Spleen (tissue), 11 donors: ENCODE data around the gene SULT1C2. TPM values are rescaled to one million over a fixed set of nuclear protein-coding genes. Genes with fewer than 3 reads are reported as not detected.

Experiments used
- DNase-seq: peaks from one replicate; pipeline ENCODE4 v3.0.0-alpha.2; 2020
- H3K27ac ChIP-seq, 8 donors: fragments of 200-600 bp; sonication (generic) in 7 of 8; 1 replicate in 4 of 8; 2 replicates in 4 of 8; pipeline versions ENCODE4 v1.5.0 to v1.8.0; 2016 to 2021; ENCODE audit warnings: inconsistent platforms in 4 of 8, mild to moderate bottlenecking in 4 of 8, moderate library complexity in 1 of 8
- H3K27me3 ChIP-seq, 7 donors: fragments of 200-600 bp; sonication (generic) in 6 of 7; replicated peaks in 1 of 7; 1 replicate in 4 of 7; 2 replicates in 3 of 7; pipeline versions ENCODE4 v1.5.0 to v1.8.0; 2016 to 2021; ENCODE audit warnings: inconsistent platforms in 3 of 7, mild to moderate bottlenecking in 1 of 7
- H3K36me3 ChIP-seq, 6 donors: fragments of 200-600 bp; sonication (generic) in 5 of 6; 1 replicate in 4 of 6; 2 replicates in 2 of 6; pipeline versions ENCODE4 v1.5.0 to v1.8.0; 2016 to 2021; ENCODE audit warnings: inconsistent platforms in 2 of 6
- H3K4me1 ChIP-seq, 6 donors: fragments of 200-600 bp; sonication (generic) in 5 of 6; 1 replicate in 3 of 6; 2 replicates in 3 of 6; pipeline versions ENCODE4 v1.5.0 to v1.8.0; 2016 to 2021; ENCODE audit warnings: inconsistent platforms in 3 of 6
- H3K4me3 ChIP-seq, 8 donors: fragments of 200-600 bp; sonication (generic) in 7 of 8; 1 replicate in 4 of 8; 2 replicates in 4 of 8; pipeline versions ENCODE4 v1.5.0 to v1.8.0; 2016 to 2021; ENCODE audit warnings: inconsistent platforms in 4 of 8, mild to moderate bottlenecking in 4 of 8, moderate library complexity in 2 of 8
- H3K9me3 ChIP-seq, 8 donors: fragments of 200-600 bp; sonication (generic) in 7 of 8; 1 replicate in 4 of 8; 2 replicates in 4 of 8; pipeline versions ENCODE4 v1.5.0 to v1.8.0; 2016 to 2021; ENCODE audit warnings: inconsistent platforms in 4 of 8
- CTCF ChIP-seq, 11 experiments: fragments of 200-600 bp in 7 of 11; fragments of 450-650 bp in 4 of 11; sonication (generic) in 4 of 11; IDR thresholded peaks in 8 of 11; conservative IDR thresholded peaks in 3 of 11; 1 replicate in 7 of 11; 2 replicates in 4 of 11; pipeline versions ENCODE4 v1.4.0 to v1.8.0; 2016 to 2021; ENCODE audit warnings: antibody characterized with exemption in 11 of 11, inconsistent platforms in 4 of 11, mild to moderate bottlenecking in 1 of 11
- POLR2A ChIP-seq, 3 donors: fragments of 450-650 bp; IDR thresholded peaks; one replicate each; pipeline ENCODE4 v1.5.1; 2017; ENCODE audit warnings: antibody characterized with exemption in 3 of 3, mild to moderate bottlenecking in 1 of 3
- POLR2AphosphoS5 ChIP-seq, 3 donors: sonication (generic); formaldehyde crosslinking; IDR thresholded peaks; one replicate each; pipeline ENCODE4 v1.5.1; 2017; ENCODE audit warnings: antibody characterized with exemption in 3 of 3
- WGBS, 5 donors: extraction: QIAGEN DNeasy Blood & Tissue Kit in 3 of 5; methylation state at CpG; one replicate each; pipeline versions ENCODE4 v1.1.5 to v1.1.7; 2013 to 2018; 5-methylcytosine and 5-hydroxymethylcytosine counted together
- intact Hi-C: fragments of 100-400 bp; cut with DNase I; formaldehyde crosslinking; loops from one replicate; pipeline ENCODE4 v1.15.0; 2023; ENCODE audit warnings: low total_unique reads
- polyA plus RNA-seq, 3 donors: library from polyadenylated mRNA; stranded (reverse); fragments of 200-250 nt; gene quantifications; one replicate each; pipeline ENCODE4 v1.2.1, GENCODE V29; 2013
- total RNA-seq, 7 donors: library from RNA; depleted of rRNA in 3 of 7; stranded (reverse); fragments of >200 nt in 3 of 7; fragmentation: NEBNext Ultra II Directional in 4 of 7; extraction: Animal tissue kit (Norgen Biotek cat#: 25700) in 4 of 7; gene quantifications; one replicate each; pipeline versions ENCODE4 v1.1.0 to v1.2.1, GENCODE V29; 2016 to 2021
- donor health status: healthy with polysubstance abuse.
- donor health status: DM: no; HTN: no; CAD: no; lungs with moderate emphysema.
- donor health status: DM: no; HTN: no; CAD: no.
- donor health status: Bipolar disorder and iron deficiency.
- donor health status: healthy.
- donor health status: DM: no; HTN: no; CAD: no.
- donor health status: DM: yes; HTN: yes; CAD: no.

SULT1C2 gene
- total and polyA plus RNA-seq, 10 donors: 0.17 to 2.7 (median 0.83) TPM; not detected in 1

GRCh38 chr2:108260773-108261172, 27.9 kb upstream of the SULT1C2 start:
- DNase-seq: no peak
- TF ChIP-seq CTCF (IDR thresholded peaks at IDR 0.05 in 8 of 11, conservative IDR thresholded peaks at IDR 0.05 in 3 of 11) (no peak), POLR2A (IDR thresholded peaks at IDR 0.05) (no peak), POLR2AphosphoS5 (IDR thresholded peaks at IDR 0.05) (no peak)
- Histone ChIP-seq H3K4me3 (no peak overlapping the region), H3K36me3 (no peaks in the 10 kb centered on the region), H3K9me3 (no peaks in the 10 kb centered on the region), H3K27me3 (peaks cover 0 to 4% (median 0%) of the 10 kb centered on the region in 7 donors), H3K27ac (no peak overlapping the region), H3K4me1 (no peaks in the 10 kb centered on the region)
- intact Hi-C loops: no loop called here
- WGBS, 5 donors: 66 to 93% (median 71%) methylated on average over 1 of the region's 1 CpG

GRCh38 chr2:108262036-108262435, 26.7 kb upstream of the SULT1C2 start:
- intact Hi-C loops: no loop called here
- no peak for TF ChIP-seq CTCF (IDR thresholded peaks at IDR 0.05 in 8 of 11, conservative IDR thresholded peaks at IDR 0.05 in 3 of 11)
- TF ChIP-seq POLR2AphosphoS5 (IDR thresholded peaks at IDR 0.05): no peak
- no peak for TF ChIP-seq POLR2A (IDR thresholded peaks at IDR 0.05)
- Histone ChIP-seq H3K4me1 (no peaks in the 10 kb centered on the region), H3K27me3 (peaks cover 0 to 4% (median 0%) of the 10 kb centered on the region in 7 donors), H3K27ac (no peak overlapping the region), H3K36me3 (no peaks in the 10 kb centered on the region), H3K9me3 (no peaks in the 10 kb centered on the region), H3K4me3 (no peak overlapping the region)
- WGBS, 5 donors: 67 to 89% (median 72%) methylated on average over 1 of the region's 1 CpG
- no peak for DNase-seq

- H3K27me3 ChIP-seq: peaks cover 0 to 4% (median 0%) of the 10 kb centered on the region in 7 donors
- H3K4me3 ChIP-seq: no peak overlapping the region
- no peaks in the 10 kb centered on the region for H3K4me1 ChIP-seq
These were observed 25.3 kb upstream of the SULT1C2 start for GRCh38 chr2:108263401-108263800.

GRCh38 chr2:108266218-108266617, 22.5 kb upstream of the SULT1C2 start:
- intact Hi-C loops: no loop called here
- DNase-seq: no peak
- Histone ChIP-seq H3K9me3 (no peaks in the 10 kb centered on the region), H3K27me3 (no peaks in the 10 kb centered on the region), H3K27ac (no peak overlapping the region), H3K36me3 (no peaks in the 10 kb centered on the region), H3K4me1 (no peaks in the 10 kb centered on the region), H3K4me3 (no peak overlapping the region)
- TF ChIP-seq POLR2AphosphoS5 (IDR thresholded peaks at IDR 0.05) (no peak), POLR2A (IDR thresholded peaks at IDR 0.05) (no peak), CTCF (IDR thresholded peaks at IDR 0.05 in 8 of 11, conservative IDR thresholded peaks at IDR 0.05 in 3 of 11) (no peak)
- WGBS, 5 donors: 70 to 92% (median 86%) methylated on average over 3 of the region's 3 CpGs

More at GRCh38 chr2:108263401-108263800, 25.3 kb upstream of the SULT1C2 start:
- H3K9me3 ChIP-seq: no peaks in the 10 kb centered on the region
- no peaks in the 10 kb centered on the region for H3K36me3 ChIP-seq
- DNase-seq: no peak
- no peak overlapping the region for H3K27ac ChIP-seq
- intact Hi-C loops: no loop called here
- no peak for TF ChIP-seq CTCF (IDR thresholded peaks at IDR 0.05 in 8 of 11, conservative IDR thresholded peaks at IDR 0.05 in 3 of 11)
- no peak for TF ChIP-seq POLR2A (IDR thresholded peaks at IDR 0.05)
- TF ChIP-seq POLR2AphosphoS5 (IDR thresholded peaks at IDR 0.05): no peak
